ENCODE measurements around the gene LGALS1.

DNA sequence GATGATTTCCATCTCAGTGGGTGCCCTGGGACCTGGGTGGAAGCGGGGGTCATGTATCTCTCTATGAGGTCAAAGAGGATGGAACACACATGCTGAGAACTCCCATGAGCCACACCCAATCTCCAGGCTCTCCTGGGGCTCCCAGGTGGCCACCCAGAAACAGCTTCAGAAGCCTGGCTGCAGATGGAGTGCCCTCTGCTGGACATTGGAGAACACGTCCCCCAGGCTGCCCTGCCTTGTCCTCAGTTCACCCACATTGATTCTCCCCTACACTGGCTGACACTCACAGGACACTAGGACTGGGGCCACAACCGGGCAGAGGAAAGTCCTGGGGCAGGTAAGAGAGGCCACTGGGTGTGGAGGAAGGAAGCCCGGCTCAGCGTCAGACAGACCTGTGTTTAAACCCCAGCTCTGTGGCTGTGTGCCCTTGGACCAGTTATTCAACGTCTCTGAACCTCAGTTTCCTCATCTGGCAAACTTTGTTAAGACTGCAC lies 6.2 kb downstream of the LGALS1 start:
- TF ChIP-seq, protein P1, sequence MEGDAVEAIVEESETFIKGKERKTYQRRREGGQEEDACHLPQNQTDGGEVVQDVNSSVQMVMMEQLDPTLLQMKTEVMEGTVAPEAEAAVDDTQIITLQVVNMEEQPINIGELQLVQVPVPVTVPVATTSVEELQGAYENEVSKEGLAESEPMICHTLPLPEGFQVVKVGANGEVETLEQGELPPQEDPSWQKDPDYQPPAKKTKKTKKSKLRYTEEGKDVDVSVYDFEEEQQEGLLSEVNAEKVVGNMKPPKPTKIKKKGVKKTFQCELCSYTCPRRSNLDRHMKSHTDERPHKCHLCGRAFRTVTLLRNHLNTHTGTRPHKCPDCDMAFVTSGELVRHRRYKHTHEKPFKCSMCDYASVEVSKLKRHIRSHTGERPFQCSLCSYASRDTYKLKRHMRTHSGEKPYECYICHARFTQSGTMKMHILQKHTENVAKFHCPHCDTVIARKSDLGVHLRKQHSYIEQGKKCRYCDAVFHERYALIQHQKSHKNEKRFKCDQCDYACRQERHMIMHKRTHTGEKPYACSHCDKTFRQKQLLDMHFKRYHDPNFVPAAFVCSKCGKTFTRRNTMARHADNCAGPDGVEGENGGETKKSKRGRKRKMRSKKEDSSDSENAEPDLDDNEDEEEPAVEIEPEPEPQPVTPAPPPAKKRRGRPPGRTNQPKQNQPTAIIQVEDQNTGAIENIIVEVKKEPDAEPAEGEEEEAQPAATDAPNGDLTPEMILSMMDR (IDR thresholded peaks at IDR 0.05), result peak; percentile 89 to 91 (median 90)
- TF ChIP-seq POLR2A (IDR thresholded peaks at IDR 0.05), result no peak

All from right lobe of liver (tissue), 4 donors.